Skeletal muscle tissue (tissue), 4 donors: Measurements from ENCODE around the gene VAV2. TPM values are rescaled to one million over a fixed set of nuclear protein-coding genes. Genes with fewer than 3 reads are reported as not detected.

ENCODE experiments used
- H3K27ac ChIP-seq: one replicate; pipeline ENCODE4 v1.7.0; 2013; ENCODE audit warnings: mild to moderate bottlenecking, low read depth, low read length, inconsistent platforms
- H3K27me3 ChIP-seq, 3 donors: one replicate each; pipeline ENCODE4 v1.7.0; 2013; ENCODE audit warnings: low read length in 3 of 3; ENCODE audit not compliant: control insufficient read depth in 3 of 3, insufficient read depth in 3 of 3
- H3K36me3 ChIP-seq, 3 donors: one replicate each; pipeline ENCODE4 v1.7.0; 2013; ENCODE audit warnings: low read length in 3 of 3; ENCODE audit not compliant: control insufficient read depth in 3 of 3, insufficient read depth in 3 of 3
- H3K4me1 ChIP-seq, 3 donors: one replicate each; pipeline ENCODE4 v1.7.0; 2013; ENCODE audit warnings: low read length in 3 of 3, mild to moderate bottlenecking in 3 of 3; ENCODE audit not compliant: control insufficient read depth in 3 of 3, insufficient read depth in 3 of 3
- H3K4me3 ChIP-seq, 3 donors: one replicate each; pipeline ENCODE4 v1.7.0; 2013; ENCODE audit warnings: low read length in 3 of 3
- H3K9ac ChIP-seq, 3 donors: one replicate each; pipeline ENCODE4 v1.7.0; 2013; ENCODE audit warnings: low read length in 3 of 3, mild to moderate bottlenecking in 3 of 3, moderate library complexity in 2 of 3, low read depth in 1 of 3
- H3K9me3 ChIP-seq, 3 donors: one replicate each; pipeline ENCODE4 v1.7.0; 2013; ENCODE audit warnings: low read length in 3 of 3; ENCODE audit not compliant: control insufficient read depth in 3 of 3
- total RNA-seq: library from RNA; depleted of rRNA; stranded (reverse); fragments of >200 nt; gene quantifications from one replicate; pipeline ENCODE4 v1.2.3, GENCODE V29; 2014
- donor health status: Osteomylitis.

The VAV2 gene
- total RNA-seq, 1 donor from 2014 or later, result 9.9 TPM

GRCh38 chr9:133968966-133969617, 23.0 kb downstream of the VAV2 start:
- Histone ChIP-seq H3K27me3 (no peaks in the 10 kb centered on the region), H3K9ac (no peak overlapping the region), H3K4me1 (no peaks in the 10 kb centered on the region), H3K9me3 (peaks cover 0 to 3% (median 0%) of the 10 kb centered on the region in 3 donors), H3K4me3 (no peak overlapping the region), H3K36me3 (no peaks in the 10 kb centered on the region), H3K27ac (no peak overlapping the region)

GRCh38 chr9:133968428-133968827, 23.7 kb downstream of the VAV2 start:
- no peak overlapping the region for H3K4me3 ChIP-seq
- no peaks in the 10 kb centered on the region for H3K27me3 ChIP-seq
- H3K36me3 ChIP-seq, result no peaks in the 10 kb centered on the region
- H3K9me3 ChIP-seq, result peaks cover 0 to 3% (median 0%) of the 10 kb centered on the region in 3 donors
- no peak overlapping the region for H3K9ac ChIP-seq
- no peaks in the 10 kb centered on the region for H3K4me1 ChIP-seq
- no peak overlapping the region for H3K27ac ChIP-seq

- H3K9ac ChIP-seq, result no peak overlapping the region
- H3K36me3 ChIP-seq, result no peaks in the 10 kb centered on the region
- no peak overlapping the region for H3K4me3 ChIP-seq
- no peak overlapping the region for H3K27ac ChIP-seq
- peaks cover 0 to 2% (median under 1%) of the 10 kb centered on the region in 3 donors for H3K4me1 ChIP-seq
- peaks cover 0 to 3% (median 0%) of the 10 kb centered on the region in 3 donors for H3K9me3 ChIP-seq
- H3K27me3 ChIP-seq, result peaks cover 0 to under 1% (median 0%) of the 10 kb centered on the region in 3 donors
These were observed 24.9 kb downstream of the VAV2 start for GRCh38 chr9:133967024-133967741.

- peaks cover 0 to 3% (median 0%) of the 10 kb centered on the region in 3 donors for H3K9me3 ChIP-seq
- no peak overlapping the region for H3K4me3 ChIP-seq
- H3K27me3 ChIP-seq, result peaks cover 6 to 18% (median 16%) of the 10 kb centered on the region in 3 donors
- H3K27ac ChIP-seq, result no peak overlapping the region
- H3K9ac ChIP-seq, result no peak overlapping the region
- H3K36me3 ChIP-seq, result no peaks in the 10 kb centered on the region
- H3K4me1 ChIP-seq, result peaks cover 7 to 17% (median 16%) of the 10 kb centered on the region in 3 donors
These were observed 27.7 kb downstream of the VAV2 start for GRCh38 chr9:133964463-133964862.

GRCh38 chr9:133963166-133963565, 29.0 kb downstream of the VAV2 start:
- Histone ChIP-seq H3K4me1 (peaks cover 7 to 19% (median 16%) of the 10 kb centered on the region in 3 donors), H3K27ac (no peak overlapping the region), H3K27me3 (peaks cover 10 to 23% (median 16%) of the 10 kb centered on the region in 3 donors), H3K9me3 (peaks cover 0 to 3% (median 0%) of the 10 kb centered on the region in 3 donors), H3K9ac (no peak overlapping the region), H3K36me3 (no peaks in the 10 kb centered on the region), H3K4me3 (no peak overlapping the region)

- peaks cover 7 to 22% (median 18%) of the 10 kb centered on the region in 3 donors for H3K4me1 ChIP-seq
- H3K27ac ChIP-seq, result no peak overlapping the region
- no peaks in the 10 kb centered on the region for H3K36me3 ChIP-seq
- H3K4me3 ChIP-seq, result no peak overlapping the region
- H3K9me3 ChIP-seq, result peaks cover 0 to 3% (median 0%) of the 10 kb centered on the region in 3 donors
- H3K9ac ChIP-seq, result no peak overlapping the region
- H3K27me3 ChIP-seq, result peaks cover 11 to 26% (median 16%) of the 10 kb centered on the region in 3 donors
These were observed 29.8 kb downstream of the VAV2 start for GRCh38 chr9:133962341-133962740.

- Histone ChIP-seq H3K36me3 (no peaks in the 10 kb centered on the region), H3K27me3 (peaks cover 15 to 31% (median 21%) of the 10 kb centered on the region in 3 donors), H3K4me1 (peaks cover 15 to 31% (median 24%) of the 10 kb centered on the region in 3 donors), H3K9ac (no peak overlapping the region), H3K27ac (no peak overlapping the region), H3K4me3 (no peak overlapping the region), H3K9me3 (peaks cover 0 to 3% (median 0%) of the 10 kb centered on the region in 3 donors)
These were observed 30.6 kb downstream of the VAV2 start for GRCh38 chr9:133961226-133962165.

- no peaks in the 10 kb centered on the region for H3K36me3 ChIP-seq
- H3K9me3 ChIP-seq, result peaks cover 0 to 3% (median 0%) of the 10 kb centered on the region in 3 donors
- H3K27ac ChIP-seq, result no peak overlapping the region
- peaks cover 22 to 31% (median 27%) of the 10 kb centered on the region in 3 donors for H3K27me3 ChIP-seq
- peaks cover 22 to 38% (median 30%) of the 10 kb centered on the region in 3 donors for H3K4me1 ChIP-seq
- no peak overlapping the region for H3K4me3 ChIP-seq
- H3K9ac ChIP-seq, result no peak overlapping the region
These were observed 31.5 kb downstream of the VAV2 start for GRCh38 chr9:133960568-133961129.

GRCh38 chr9:133959966-133960567, 32.1 kb downstream of the VAV2 start:
- no peak overlapping the region for H3K4me3 ChIP-seq
- peaks cover 22 to 38% (median 30%) of the 10 kb centered on the region in 3 donors for H3K4me1 ChIP-seq
- H3K27me3 ChIP-seq, result peaks cover 22 to 32% (median 27%) of the 10 kb centered on the region in 3 donors

More at GRCh38 chr9:133959966-133960567, 32.1 kb downstream of the VAV2 start:
- H3K36me3 ChIP-seq, result no peaks in the 10 kb centered on the region
- no peak overlapping the region for H3K27ac ChIP-seq
- no peak overlapping the region for H3K9ac ChIP-seq
- H3K9me3 ChIP-seq, result peaks cover 0 to 3% (median 0%) of the 10 kb centered on the region in 3 donors
